HCT116 (cell line): ENCODE measurements around the gene JPH3. TPM values are rescaled to one million over a fixed set of nuclear protein-coding genes. Genes with fewer than 3 reads are reported as not detected.

Experiments
- ATAC-seq: fragments of 200-7000 bp; cut with Tn5 transposase; 2 replicates; pipeline ENCODE4 v1.9.1; 2020; ENCODE audit warnings: mild to moderate bottlenecking, moderate library complexity
- BruUV-seq: library from RNA; stranded (reverse); fragments of 400-500 nt; replicated peaks from 2 replicates; lab custom pipeline; 2021; lab: Mats Ljungman, UMichigan
- CTCF ChIA-PET: fragments of 300-600 bp; sonication (Branson Sonifier 250); formaldehyde crosslinking; loops from one replicate; lab custom pipeline; 2021; ENCODE audit warnings: antibody characterized with exemption; lab: Charles Lee
- POLR2A ChIA-PET: fragments of 300-600, 350-600 bp; sonication (Branson Sonifier 250); formaldehyde crosslinking; loops from one replicate; lab custom pipeline; 2021; ENCODE audit warnings: antibody characterized with exemption; lab: Charles Lee
- RAD21 ChIA-PET, 2 experiments: fragments of 300-600 bp; sonication (Branson Sonifier 250); formaldehyde crosslinking; loops; one replicate each; lab custom pipeline; 2023; ENCODE audit warnings: low total read pairs in 2 of 2; ENCODE audit not compliant: uncharacterized antibody in 2 of 2, unreplicated experiment in 2 of 2, low non-redundant PET in 1 of 2; lab: Charles Lee
- DNase-seq: peaks from one replicate; pipeline ENCODE4 v3.0.0-alpha.2; 2010; ENCODE audit warnings: low read depth, low spot score
- H2AFZ ChIP-seq: fragments of 200-600 bp; shearing (Covaris generic), sonication (generic); 2 replicates; pipeline ENCODE4 v1.6.1; 2017; ENCODE audit warnings: low read depth, mixed run types, mixed read lengths, antibody characterized with exemption, low read length; ENCODE audit not compliant: poor library complexity, severe bottlenecking
- H3K27ac ChIP-seq: 2 replicates; pipeline ENCODE4 v1.5.1; 2012; ENCODE audit warnings: low read depth, low read length
- H3K27me3 ChIP-seq: fragments of 200-600 bp; sonication (generic); 2 replicates; pipeline ENCODE4 v1.6.1; 2016; ENCODE audit warnings: mixed run types, low read length, mixed read lengths; ENCODE audit not compliant: insufficient read depth
- H3K36me3 ChIP-seq, 2 experiments: fragments of 200-500 bp in 1 of 2; fragments of 200-600 bp in 1 of 2; sonication (Bioruptor generic) in 1 of 2; sonication (generic) in 1 of 2; 2 replicates each; pipeline versions ENCODE4 v1.5.1 to v1.6.1; 2014 to 2016; ENCODE audit warnings: low read length in 2 of 2, inconsistent platforms in 1 of 2, mixed read lengths in 1 of 2, mixed run types in 1 of 2; ENCODE audit not compliant: insufficient read depth in 2 of 2, control insufficient read depth in 1 of 2
- H3K4me1 ChIP-seq, 2 experiments: fragments of 200-600 bp in 1 of 2; sonication (generic) in 1 of 2; 2 replicates each; pipeline versions ENCODE4 v1.5.1 to v1.6.1; 2012 to 2017; ENCODE audit warnings: low read length in 2 of 2, inconsistent platforms in 1 of 2, mild to moderate bottlenecking in 1 of 2, mixed read lengths in 1 of 2, mixed run types in 1 of 2, moderate library complexity in 1 of 2; ENCODE audit not compliant: insufficient read depth in 2 of 2, control insufficient read depth in 1 of 2
- H3K4me2 ChIP-seq: fragments of 200-600 bp; sonication (generic); 2 replicates; pipeline ENCODE4 v1.6.1; 2017; ENCODE audit warnings: mixed run types, low read length, mixed read lengths
- H3K4me3 ChIP-seq, 2 experiments: fragments of 200-600 bp in 1 of 2; sonication (generic) in 1 of 2; replicated peaks in 1 of 2; 2 replicates each; pipeline ENCODE4 v1.5.1; 2011 to 2016; ENCODE audit warnings: low read length in 2 of 2, control low read depth in 1 of 2, low read depth in 1 of 2, mild to moderate bottlenecking in 1 of 2, mixed read lengths in 1 of 2, mixed run types in 1 of 2
- H3K79me2 ChIP-seq: fragments of 200-600 bp; sonication (generic); 2 replicates; pipeline ENCODE4 v1.6.1; 2017; ENCODE audit warnings: mild to moderate bottlenecking, mixed run types, low read length, moderate library complexity, mixed read lengths; ENCODE audit not compliant: insufficient read depth
- H3K9ac ChIP-seq: fragments of 200-600 bp; sonication (generic); 2 replicates; pipeline ENCODE4 v1.6.1; 2016; ENCODE audit warnings: low read length, mixed read lengths
- H3K9me2 ChIP-seq: fragments of 200-600 bp; sonication (generic), shearing (Covaris generic); 2 replicates; pipeline ENCODE4 v1.6.1; 2017; ENCODE audit warnings: mixed run types, mild to moderate bottlenecking, moderate library complexity; ENCODE audit not compliant: insufficient read depth
- H3K9me3 ChIP-seq, 2 experiments: fragments of 200-500 bp in 1 of 2; fragments of 200-600 bp in 1 of 2; sonication (Bioruptor generic) in 1 of 2; sonication (generic) in 1 of 2; 2 replicates each; pipeline ENCODE4 v1.6.1; 2014 to 2017; ENCODE audit warnings: low read length in 2 of 2, mixed read lengths in 2 of 2, inconsistent platforms in 1 of 2, low read depth in 1 of 2, mild to moderate bottlenecking in 1 of 2, mixed run types in 1 of 2, moderate library complexity in 1 of 2; ENCODE audit not compliant: control insufficient read depth in 1 of 2, insufficient read depth in 1 of 2
- H4K20me1 ChIP-seq: fragments of 200-600 bp; sonication (generic), shearing (Covaris generic); 2 replicates; pipeline ENCODE4 v1.6.1; 2017; ENCODE audit warnings: mixed run types, mild to moderate bottlenecking, moderate library complexity; ENCODE audit not compliant: insufficient read depth
- CBX3 ChIP-seq: IDR thresholded peaks from 2 replicates; pipeline ENCODE4 v1.6.1; 2012; ENCODE audit warnings: low read depth
- REST ChIP-seq: IDR thresholded peaks from 2 replicates; pipeline ENCODE4 v1.6.1; 2012; ENCODE audit warnings: low read depth
- SP1 ChIP-seq: IDR thresholded peaks from 2 replicates; pipeline ENCODE4 v1.6.1; 2012; ENCODE audit warnings: low read depth
- ZFX ChIP-seq: fragments of 450-650 bp; IDR thresholded peaks from 2 replicates; pipeline ENCODE4 v1.6.1; 2017
- intact Hi-C: fragments of 100-400 bp; cut with micrococcal nuclease; formaldehyde crosslinking; loops from 2 replicates; pipeline ENCODE4 v1.10.0; 2022
- total RNA-seq: library from RNA; stranded (reverse); gene quantifications from one replicate; pipeline ENCODE4 v1.2.1, GENCODE V29; 2021; ENCODE audit not compliant: unreplicated experiment
- TF ChIP-seq, protein P1 (sequence below): IDR thresholded peaks from 2 replicates; pipeline ENCODE4 v1.6.1; 2012

JPH3 gene
- total RNA-seq, 1 experiment from 2014 or later: 0.10 TPM

DNA sequence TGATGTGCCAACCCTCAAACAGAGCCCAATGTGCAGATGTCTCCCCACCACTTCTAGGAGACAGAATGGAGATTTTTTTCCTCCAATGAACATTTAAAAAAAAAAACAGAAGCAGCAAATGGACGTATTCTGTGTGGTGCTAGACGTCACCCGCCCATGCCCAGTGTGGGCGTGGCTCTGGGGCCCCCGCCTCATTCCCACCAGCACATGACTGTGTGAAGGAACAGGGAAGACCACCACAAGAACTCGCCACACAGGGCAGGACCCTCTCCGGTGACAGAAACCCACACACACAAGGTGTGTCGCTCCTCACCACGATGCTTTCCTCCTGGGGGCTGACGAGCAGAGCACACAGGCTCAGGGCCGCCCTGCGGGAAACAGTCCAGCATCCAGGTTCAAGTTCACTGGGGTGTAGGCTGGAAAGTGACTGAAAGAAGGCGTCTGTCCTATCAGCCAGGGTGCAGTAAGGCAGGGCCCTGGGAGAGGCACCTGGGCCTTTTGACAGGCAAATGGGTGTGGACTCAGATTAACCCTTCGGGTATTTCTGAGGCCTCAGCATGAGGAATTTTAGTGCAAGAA lies 110.0 kb downstream of the JPH3 start:
- DNase-seq: no peak
- no peaks in the 10 kb centered on the region for H3K4me1 ChIP-seq
- H3K9me2 ChIP-seq: no peaks in the 10 kb centered on the region
- no peaks in the 10 kb centered on the region for H4K20me1 ChIP-seq
- POLR2A ChIA-PET: no interaction called here
- H3K36me3 ChIP-seq: peaks cover 15 to 34% of the 10 kb centered on the region in 2 experiments; a peak in 3 of 4 replicates
- H2AFZ ChIP-seq: no peak overlapping the region
- H3K4me2 ChIP-seq: no peak overlapping the region
- TF ChIP-seq, protein P1, sequence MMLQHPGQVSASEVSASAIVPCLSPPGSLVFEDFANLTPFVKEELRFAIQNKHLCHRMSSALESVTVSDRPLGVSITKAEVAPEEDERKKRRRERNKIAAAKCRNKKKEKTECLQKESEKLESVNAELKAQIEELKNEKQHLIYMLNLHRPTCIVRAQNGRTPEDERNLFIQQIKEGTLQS: no peak
- TF ChIP-seq CBX3: no peak
- no peak for TF ChIP-seq REST
- TF ChIP-seq SP1: no peak
- TF ChIP-seq ZFX: no peak
- no peak overlapping the region for H3K9ac ChIP-seq
- no peak overlapping the region for H3K27ac ChIP-seq
- peaks cover 4% of the 10 kb centered on the region; the same call in 1 of the 2 replicates for H3K79me2 ChIP-seq
- RAD21 ChIA-PET: no interaction called here
- CTCF ChIA-PET: no interaction called here
- no TSS peak for BruUV-seq
- ATAC-seq: no peak
- no peaks in the 10 kb centered on the region for H3K9me3 ChIP-seq
- intact Hi-C loops: no loop called here
- H3K4me3 ChIP-seq: no peak overlapping the region
- H3K27me3 ChIP-seq: no peaks in the 10 kb centered on the region
